SKM-1 (cell line): ENCODE measurements around the gene CRTC1.

ENCODE experiments used
- DNase-seq: peaks from one replicate; lab custom pipeline; 2025; ENCODE audit not compliant: unreplicated experiment; lab: John Stamatoyannopoulos, UW

CRTC1 gene

DNA sequence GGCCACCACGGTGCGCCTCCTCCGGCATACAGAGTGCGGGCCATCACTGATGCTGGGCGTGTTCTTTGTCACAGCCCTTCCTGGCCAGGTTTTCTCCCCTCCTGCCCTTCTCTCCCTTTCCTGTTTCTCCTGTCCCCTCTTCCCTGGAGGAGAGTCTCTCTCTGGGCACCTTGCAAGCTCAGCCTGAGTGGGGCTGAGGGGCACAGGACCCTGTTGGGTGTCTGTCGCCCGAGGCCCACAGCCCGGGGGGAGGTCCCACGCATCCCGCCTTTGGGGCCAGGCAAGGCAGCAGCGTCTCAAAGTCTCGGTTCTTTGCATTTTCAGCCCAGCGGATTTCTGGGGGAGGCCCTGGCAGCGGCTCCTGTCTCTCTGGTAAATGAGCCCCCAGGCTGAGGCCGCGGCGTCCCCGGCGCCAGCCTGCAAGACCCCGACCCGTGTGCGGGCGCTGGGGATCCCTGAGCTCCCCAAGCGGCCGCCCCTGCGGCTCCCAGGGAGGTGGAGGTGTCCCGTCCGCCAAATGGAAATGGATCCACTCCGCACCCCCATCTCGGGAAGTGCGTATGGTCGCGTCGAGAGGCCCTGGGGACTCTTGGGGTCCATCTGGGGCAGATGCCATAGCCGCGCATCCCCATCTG lies 60.4 kb downstream of the CRTC1 start:
- no peak for DNase-seq

- DNase-seq = no peak
Measured at GRCh38 chr19:18745012-18745735, 61.7 kb downstream of the CRTC1 start.

- no peak for DNase-seq
Measured at GRCh38 chr19:18745931-18746330, 62.5 kb downstream of the CRTC1 start.

DNA sequence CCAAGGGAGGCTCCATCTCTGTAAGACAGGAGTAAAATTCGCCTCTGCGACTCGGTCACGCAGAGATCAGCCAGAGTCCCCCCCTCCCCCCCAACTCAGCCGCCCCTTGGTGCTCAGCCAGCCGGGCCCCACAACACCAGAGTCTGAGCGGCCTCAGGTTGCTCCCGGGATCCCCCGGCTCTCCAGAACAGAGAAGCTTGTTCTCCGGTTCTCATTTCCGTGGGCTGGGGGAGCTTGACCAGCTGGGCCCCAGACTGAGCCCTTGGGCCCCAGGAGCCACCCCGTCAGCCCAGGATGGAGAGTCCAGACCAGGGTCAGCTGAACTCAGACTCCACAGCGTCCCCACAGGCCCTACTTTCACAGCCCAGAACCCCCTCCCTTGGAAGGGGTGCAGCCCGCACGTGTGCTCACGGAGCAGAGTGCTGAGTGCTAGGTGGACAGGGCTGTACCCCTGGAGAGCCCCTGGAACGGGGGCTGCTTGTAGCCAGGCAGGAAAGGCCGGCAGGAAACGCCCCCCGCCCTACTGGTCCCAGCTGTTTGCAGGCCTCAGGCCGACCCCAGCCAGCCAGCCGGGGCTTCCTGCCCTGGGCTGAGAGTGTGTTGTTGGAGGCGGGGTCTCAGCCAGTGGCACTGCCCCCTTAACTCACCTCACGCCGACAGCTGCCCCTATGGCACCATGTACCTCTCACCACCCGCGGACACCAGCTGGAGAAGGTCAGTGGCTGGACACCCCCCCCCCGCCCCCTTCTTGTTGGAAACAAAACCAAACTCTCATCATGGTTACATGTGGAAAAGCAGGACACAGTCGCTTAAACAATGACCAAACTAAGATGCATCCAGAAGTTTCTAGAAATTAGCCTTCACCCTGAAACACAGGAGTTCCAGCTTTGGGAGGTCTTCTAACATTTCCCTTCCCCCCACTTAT lies 63.2 kb downstream of the CRTC1 start:
- DNase-seq = no peak

DNA sequence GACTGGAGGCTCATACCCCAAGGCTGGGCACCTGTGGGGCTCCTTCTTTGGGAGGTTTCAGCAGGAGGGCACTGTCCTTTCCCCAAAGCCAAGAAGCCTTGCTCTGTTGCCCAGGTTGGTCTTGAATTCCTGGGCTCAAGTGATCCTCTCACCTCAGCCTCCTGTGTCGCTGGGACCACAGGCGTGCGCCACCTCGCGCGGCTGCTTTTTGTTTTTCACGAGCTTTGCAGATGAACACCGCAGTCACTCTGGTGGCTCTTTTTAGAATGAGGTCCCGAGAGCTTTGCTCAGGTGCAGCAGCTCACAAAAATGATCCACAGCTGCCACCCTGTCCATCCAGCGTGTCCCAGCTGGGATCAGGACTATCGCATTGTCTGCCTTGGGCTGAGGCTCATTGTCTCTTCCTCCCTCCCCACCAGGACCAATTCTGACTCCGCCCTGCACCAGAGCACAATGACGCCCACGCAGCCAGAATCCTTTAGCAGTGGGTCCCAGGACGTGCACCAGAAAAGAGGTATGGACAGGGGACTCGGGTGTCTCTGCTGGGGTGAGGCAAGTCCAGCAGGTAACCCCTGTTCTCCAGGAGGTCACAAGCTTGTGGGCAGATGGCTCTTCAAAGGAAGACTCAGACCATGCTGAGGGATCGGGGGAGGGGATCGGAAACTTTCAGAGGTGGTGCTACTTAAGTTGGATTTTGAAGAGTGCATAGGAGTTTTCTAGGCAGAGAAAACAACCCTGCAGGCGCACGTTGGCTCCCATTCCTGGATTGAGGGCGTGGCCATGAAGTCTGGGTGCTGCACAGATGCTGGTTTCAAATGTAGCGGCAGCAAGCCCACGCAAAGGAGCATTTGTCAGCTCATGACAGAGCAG lies 66.1 kb downstream of the CRTC1 start:
- no peak for DNase-seq

DNA sequence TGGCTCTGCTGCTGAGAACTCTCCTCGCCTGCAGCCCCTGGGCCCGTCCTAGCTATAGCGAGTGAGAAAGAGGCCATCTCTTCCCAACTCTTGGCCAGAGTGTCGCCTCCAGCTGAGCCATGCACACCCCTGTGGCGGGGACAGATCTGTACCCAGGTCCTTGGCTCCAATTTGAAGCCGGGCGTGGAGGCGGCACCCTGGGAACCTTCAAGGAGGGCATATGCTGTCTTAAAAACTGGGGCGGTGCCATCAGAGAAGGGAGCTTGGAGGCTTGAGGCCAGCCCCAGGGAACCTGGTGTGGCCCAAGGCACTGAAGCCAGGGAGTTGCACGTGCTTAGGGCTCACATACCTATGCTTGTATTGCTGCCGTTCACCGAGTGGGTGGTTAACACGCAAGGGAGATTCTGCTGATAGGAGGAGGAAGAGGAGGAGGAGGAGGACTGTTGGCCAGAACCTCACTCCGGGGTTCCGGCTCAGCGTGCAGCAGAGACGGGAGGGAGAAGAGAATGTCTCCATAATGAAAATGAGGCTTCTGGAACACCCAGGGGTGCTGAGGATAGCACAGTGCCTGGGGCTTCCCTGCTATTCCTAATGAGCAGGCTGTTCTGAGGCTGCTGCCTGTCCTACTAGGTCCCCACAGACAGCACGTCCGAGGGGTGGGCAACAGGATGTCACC lies 67.0 kb downstream of the CRTC1 start:
- DNase-seq = no peak

- DNase-seq = no peak
Measured at GRCh38 chr19:18751571-18751970, 68.1 kb downstream of the CRTC1 start.

- DNase-seq = no peak
Measured at GRCh38 chr19:18754501-18754900, 71.0 kb downstream of the CRTC1 start.

GRCh38 chr19:18756896-18757295 lies 73.4 kb downstream of the CRTC1 start:
- DNase-seq = no peak

GRCh38 chr19:18759304-18759994 lies 76.0 kb downstream of the CRTC1 start:
- DNase-seq = no peak

- DNase-seq = no peak
Measured at GRCh38 chr19:18759995-18760426, 76.5 kb downstream of the CRTC1 start.

DNA sequence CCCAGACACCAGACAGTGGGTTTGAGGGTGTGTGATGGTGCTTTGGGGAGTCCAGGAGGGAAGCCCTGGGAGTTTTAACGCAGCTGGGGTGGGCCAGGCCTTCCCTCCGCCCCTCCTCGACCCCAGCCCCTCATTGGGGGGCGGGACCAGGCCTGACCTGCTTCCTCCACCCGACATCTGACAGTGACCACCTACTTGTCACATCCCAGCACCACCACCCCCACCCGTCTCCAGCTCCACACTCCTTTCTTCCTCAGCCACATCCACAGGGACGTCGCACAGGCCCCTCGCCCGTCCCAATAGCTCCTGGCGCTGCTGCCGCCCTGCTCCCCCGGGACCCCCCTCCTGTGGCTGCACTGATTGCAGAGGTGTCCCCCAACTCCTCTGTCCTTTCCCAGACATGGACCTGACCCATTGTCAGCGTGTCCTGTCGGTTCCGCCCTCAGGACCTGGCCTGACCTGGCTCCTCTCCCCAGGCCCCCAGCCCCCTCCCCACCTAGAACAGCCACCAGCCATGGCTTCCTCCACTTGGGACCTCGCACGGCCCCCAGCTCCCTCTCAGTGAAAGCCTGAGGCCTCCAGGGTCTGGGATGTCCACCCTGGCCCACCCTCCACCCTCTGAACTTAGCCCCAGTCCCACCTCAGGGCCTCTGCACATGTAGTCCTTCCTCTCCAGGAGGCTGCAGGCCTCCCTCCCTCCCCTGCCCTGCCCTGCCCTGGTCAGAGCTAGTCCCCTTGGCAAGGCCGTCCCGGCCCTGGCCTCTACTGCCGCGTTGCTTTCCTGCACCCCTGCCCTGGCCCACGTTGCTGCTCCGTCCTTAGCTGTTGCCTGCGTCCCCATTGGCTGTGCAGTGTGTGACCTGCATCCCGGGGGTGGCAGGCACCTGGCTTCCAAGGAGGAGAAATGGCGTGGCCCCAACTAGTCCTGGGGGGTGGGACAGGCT lies 77.2 kb downstream of the CRTC1 start:
- no peak for DNase-seq

DNA sequence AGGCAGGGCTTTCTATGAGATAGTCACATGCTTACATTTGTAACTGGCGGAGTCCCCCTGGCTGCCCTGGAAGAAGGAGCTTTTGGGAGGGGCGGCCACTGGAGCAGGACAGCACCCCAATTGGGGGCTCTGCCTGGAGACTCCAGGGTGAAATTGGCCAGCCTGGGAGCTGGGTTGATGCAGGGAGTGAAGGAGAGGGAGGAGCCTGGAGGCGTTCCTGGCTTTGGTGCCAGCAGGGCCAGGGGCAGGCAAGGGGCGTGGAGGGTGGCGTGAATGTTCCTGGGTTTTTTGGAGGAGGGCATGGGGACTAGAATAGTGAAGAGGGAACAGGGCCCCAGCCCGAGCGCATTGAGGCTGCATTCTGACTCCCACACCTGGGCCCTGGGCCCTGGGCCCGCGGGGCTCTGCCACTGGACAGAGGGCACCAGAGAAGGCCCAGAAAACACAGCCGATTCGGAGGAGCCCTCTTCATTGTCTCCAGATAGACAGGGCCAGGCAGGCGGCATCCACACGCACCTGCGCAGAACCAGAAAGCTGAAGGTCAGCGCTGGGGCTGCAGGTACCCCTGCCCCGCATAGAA lies 78.1 kb downstream of the CRTC1 start:
- no peak for DNase-seq

- no peak for DNase-seq
Measured at GRCh38 chr19:18762125-18763023, 78.9 kb downstream of the CRTC1 start.

- DNase-seq = no peak
Measured at GRCh38 chr19:18763674-18764590, 80.5 kb downstream of the CRTC1 start.

- no peak for DNase-seq
Measured at GRCh38 chr19:18764591-18765051, 81.1 kb downstream of the CRTC1 start.
